ENCODE results near the gene PPT2. TPM values are rescaled to one million over a fixed set of nuclear protein-coding genes. Genes with fewer than 3 reads are reported as not detected.

Gene PPT2
- total RNA-seq, 2 donors from 2014 or later, result 18.8 to 19.9 TPM

DNA sequence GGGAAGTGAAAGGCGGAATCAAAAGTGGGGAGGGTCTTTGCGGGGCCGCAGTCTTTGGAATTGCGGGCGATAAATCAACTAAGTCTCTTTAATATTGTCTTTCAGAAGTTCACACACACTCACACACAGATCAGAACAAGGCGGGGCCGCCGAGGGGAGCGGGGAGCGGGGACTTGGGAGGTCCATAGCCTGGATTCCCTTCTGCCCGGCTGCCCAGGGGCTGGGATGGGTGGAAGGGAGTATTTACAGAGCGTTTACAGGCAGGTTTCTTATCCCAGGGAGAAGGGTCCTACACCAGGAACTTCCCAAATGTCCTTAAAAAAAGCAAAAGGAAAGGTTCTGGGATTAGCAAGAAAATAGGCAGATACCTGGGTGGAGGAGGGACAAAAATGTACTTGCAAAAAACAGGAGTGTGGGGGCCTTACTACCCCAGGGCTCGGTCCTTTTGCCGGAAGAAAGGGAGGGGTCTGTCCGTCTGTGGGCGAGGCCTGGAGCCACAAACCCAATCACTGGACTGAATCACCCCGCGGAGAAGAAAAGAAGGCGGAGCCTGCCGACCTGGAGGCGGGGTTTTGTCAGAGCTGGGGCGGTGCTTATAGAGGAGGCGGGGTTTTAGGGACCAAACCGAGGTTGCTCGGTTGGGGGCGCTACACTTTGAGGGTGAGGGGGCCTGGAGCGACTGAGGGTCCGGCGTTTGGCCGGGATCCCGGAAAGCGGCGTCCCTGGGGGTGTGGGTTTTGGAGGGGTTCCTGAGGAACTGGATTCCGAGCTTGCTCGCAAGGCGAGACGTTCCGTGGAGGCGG is 5.5 kb upstream of the PPT2 start:
- peak; percentile 71 to 72 for DNase-seq
- intact Hi-C loops (cut with DNase I, micrococcal nuclease), result no loop called here
- ATAC-seq, result peak; percentile 75

GRCh38 chr6:32149092-32149755 is 4.7 kb upstream of the PPT2 start:
- DNase-seq (no peak), ATAC-seq (no peak)
- intact Hi-C loops (cut with DNase I, micrococcal nuclease), result no loop called here

GRCh38 chr6:32149932-32150870 is 3.7 kb upstream of the PPT2 start:
- no peak for ATAC-seq
- intact Hi-C loops (cut with DNase I, micrococcal nuclease), result no loop called here
- DNase-seq, result no peak

DNA sequence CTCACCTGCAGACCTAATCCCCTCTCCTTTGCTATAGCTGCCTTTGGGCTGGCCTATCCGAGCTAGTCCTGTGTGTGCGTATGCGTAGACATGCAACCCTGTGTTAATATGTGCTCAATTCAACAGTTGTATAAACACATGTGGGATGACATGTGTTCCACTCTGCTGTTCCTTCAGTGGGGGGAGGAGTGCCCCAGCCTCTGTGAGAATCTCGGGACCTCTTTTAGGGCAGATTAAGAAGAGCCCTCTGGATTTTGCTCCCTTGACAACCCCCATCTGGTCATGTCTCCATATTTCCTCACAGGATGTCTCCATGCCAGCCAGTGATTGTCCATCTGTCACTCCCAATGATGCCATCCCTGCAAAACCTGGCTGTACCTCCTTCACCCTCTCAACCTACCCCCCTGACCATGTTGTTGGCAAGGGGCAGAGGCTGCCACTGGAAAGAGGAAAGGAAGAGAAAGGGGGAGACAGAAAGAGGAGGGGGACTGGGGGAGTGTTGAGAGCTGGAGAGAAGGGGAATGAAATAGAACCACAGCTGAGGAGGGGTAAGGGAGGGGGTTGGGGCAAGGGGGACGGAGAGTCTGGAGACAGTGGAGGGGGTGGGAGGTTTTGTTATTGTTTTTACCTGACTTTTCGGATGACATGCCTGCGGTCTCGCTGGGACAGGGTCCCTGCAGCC is 2.6 kb upstream of the PPT2 start:
- ATAC-seq, result no peak
- DNase-seq, result no peak
- intact Hi-C loops (cut with DNase I, micrococcal nuclease), result no loop called here

GRCh38 chr6:32151863-32152768 is 1.8 kb upstream of the PPT2 start, which contains the start of gene PRRT1:
Gene PRRT1, minus strand, starts transcription at chr6:32151939. Its CDS starts 112 bp downstream, at chr6:32151827.
- DNase-seq, result no peak
- intact Hi-C loops (cut with DNase I, micrococcal nuclease), result no loop called here
- no peak for ATAC-seq

- ATAC-seq (no peak), DNase-seq (peak; percentile 38 to 41)
- intact Hi-C loops (cut with DNase I, micrococcal nuclease), result no loop called here
Observed at GRCh38 chr6:32152769-32153563, 975 bp upstream of the PPT2 start.

- intact Hi-C loops (cut with DNase I, micrococcal nuclease), result no loop called here
- ATAC-seq (peak; percentile 86), DNase-seq (peak; percentile 80 to 86)
Observed at GRCh38 chr6:32154514-32155161, 697 bp downstream of the PPT2 start.

DNA sequence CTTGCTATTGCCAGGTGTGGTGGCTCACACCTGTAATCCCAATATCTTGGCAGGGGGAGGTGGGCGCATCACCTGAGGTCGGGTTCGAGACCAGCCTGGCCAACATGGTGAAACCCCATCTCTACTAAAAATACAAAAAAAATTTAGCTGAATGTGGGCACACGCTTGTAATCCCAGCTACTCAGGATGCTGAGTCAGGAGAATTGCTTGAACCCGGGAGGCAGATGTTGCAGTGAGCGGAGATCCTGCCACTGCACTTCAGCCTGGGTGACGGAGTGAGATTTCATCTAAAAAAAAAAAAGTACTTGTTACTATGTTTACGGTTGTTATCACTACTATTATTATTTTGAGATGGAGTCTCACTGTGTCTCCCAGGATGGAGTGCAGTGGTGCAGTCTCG is 3.0 kb downstream of the PPT2 start:
- ATAC-seq (no peak), DNase-seq (no peak)
- intact Hi-C loops (cut with DNase I, micrococcal nuclease), result no loop called here

GRCh38 chr6:32158052-32158451 is 4.1 kb downstream of the PPT2 start:
- intact Hi-C loops (cut with DNase I, micrococcal nuclease), result no loop called here
- no peak for ATAC-seq
- DNase-seq, result no peak

GRCh38 chr6:32163559-32164258 is 9.8 kb downstream of the PPT2 start:
- ATAC-seq (no peak), DNase-seq (no peak)
- intact Hi-C loops (cut with DNase I, micrococcal nuclease), result no loop called here

DNA sequence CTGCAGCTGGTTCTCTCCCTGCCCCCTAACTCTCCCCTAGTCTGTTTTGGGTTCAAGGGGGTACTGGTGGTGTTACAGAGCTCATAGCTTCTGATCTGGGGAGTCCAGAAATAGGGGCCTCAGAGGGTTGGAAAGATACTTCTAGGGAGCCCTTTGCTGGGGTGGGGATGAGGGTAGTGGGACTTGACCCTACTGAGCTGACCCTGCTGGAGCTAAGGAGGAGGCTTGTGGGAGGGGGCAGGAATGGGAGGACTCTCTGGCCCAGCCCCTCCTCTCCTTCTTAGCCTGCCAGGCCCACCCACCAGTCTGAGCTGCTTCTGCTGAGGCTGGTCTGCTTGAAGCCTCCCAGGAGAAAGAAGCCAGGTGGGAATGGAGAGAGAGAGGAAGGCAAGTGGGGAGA is 10.4 kb downstream of the PPT2 start, which contains the start of gene EGFL8:
EGFL8 (plus strand) TSS at position 301 of the 400 bp plus-strand sequence. CDS start 1,571 bp downstream, outside the sequence.
- intact Hi-C loops (cut with DNase I, micrococcal nuclease), result no loop called here
- ATAC-seq (no peak), DNase-seq (no peak)

GRCh38 chr6:32166411-32167061 is 12.6 kb downstream of the PPT2 start:
- DNase-seq, result peak in 1 of 2 donors; percentile 8
- no peak for ATAC-seq
- intact Hi-C loops (cut with DNase I, micrococcal nuclease), result no loop called here

DNA sequence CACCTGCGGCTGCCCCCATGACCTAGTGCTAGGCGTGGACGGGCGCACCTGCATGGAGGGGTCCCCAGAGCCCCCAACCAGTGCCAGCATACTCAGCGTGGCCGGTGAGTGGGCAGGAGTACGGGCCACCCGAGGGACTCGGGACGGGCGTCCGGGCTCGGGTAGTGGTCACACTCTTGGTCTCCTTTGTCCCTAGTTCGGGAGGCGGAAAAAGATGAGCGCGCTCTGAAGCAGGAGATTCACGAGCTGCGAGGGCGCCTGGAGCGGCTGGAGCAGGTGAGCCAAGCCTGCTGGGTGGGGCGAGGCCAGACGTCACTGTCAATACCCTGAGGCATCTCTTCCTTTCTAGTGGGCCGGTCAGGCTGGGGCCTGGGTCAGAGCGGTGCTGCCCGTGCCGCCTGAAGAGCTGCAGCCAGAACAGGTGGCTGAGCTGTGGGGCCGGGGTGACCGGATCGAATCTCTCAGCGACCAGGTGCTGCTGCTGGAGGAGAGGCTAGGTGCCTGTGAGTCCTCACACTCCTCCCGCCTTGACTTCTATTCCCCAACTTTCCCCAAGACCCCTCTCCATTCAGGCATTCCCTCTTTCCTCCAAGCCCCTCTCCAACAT is 13.3 kb downstream of the PPT2 start:
- DNase-seq (no peak), ATAC-seq (peak; percentile 11)
- intact Hi-C loops (cut with DNase I, micrococcal nuclease), result no loop called here

- DNase-seq (no peak), ATAC-seq (no peak)
- intact Hi-C loops (cut with DNase I, micrococcal nuclease), result no loop called here
Observed at GRCh38 chr6:32167761-32168262, 13.9 kb downstream of the PPT2 start.

DNA sequence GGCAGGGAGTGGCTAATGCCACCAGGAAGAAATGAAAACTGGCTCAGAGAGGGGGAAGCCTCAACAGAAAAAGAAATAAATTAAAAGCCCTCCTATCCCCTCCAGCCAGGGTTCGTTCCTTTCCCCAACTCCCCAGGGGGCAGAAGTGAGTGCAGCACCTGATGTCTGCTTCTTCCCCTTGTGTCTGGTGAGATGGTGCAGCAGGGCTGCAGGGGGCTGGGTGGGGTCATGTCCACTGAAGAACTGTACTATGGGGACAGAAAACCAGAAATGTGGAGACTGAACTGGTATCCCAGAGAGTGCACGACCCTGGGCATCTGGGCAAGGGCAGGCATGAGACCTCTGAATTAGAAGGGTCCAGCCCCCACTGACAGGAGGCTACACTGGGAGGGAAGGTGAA is 14.4 kb downstream of the PPT2 start:
- intact Hi-C loops (cut with DNase I, micrococcal nuclease), result no loop called here
- no peak for DNase-seq
- peak; percentile 3 for ATAC-seq

All from left colon (tissue), 2 donors.